HG03342 (cell line): ENCODE measurements around the gene VDR.
"Not testable (repeated sequence)": the region's sequence is repeated elsewhere in the genome, so short reads cannot be mapped to it uniquely, and the experiment has no call there.

Experiments used
- ATAC-seq: cut with Tn5 transposase; IDR thresholded peaks from one replicate; pipeline ENCODE4 v1.9.1; 2021; ENCODE audit warnings: mild to moderate bottlenecking, moderate library complexity; ENCODE audit not compliant: unreplicated experiment

VDR gene

DNA sequence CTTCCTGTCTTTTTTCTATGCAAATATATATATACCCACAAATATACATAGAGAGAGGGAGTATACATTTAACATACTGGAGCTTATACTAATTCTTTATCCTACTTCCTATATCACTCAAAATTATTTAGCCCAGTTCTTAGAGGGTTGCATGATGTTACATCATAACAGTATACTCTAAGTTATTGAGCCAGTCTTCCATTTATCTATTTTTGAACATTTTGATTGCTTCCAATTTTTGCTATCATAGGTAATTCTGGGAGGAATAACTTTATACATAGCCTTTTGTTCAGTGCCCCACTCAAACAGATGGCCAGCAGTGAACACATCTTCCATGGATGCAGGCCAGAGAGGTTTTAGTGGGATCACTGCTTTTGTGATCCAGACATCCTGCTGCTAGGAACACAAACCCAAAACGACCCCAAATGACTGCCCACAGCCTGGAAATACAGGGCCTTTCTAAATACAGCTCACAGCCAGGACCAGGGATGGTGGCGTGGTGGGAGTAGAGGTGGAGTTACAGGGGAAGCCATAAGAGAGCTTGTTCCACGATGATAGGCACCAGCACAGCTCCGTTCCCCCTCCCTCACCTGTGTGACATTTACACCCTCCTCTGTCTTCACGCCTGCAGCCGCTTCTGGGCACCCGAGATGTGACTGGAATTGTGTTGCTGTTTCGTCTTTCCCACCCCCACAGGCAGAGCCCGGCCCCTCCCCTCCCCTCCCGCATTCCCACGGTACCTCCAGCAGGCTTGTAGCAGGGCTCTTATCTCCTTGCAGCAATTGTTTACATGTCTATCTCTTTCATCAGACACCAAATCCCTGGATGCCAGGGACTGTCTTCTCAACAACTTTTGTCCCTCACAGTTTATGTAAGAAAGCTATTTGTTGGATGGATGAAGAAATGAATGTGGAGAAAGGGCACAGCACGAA lies 54.4 kb downstream of the VDR start:
- no peak for ATAC-seq

- ATAC-seq, result no peak
These were observed 55.5 kb downstream of the VDR start for GRCh38 chr12:47849261-47849660.

GRCh38 chr12:47848853-47849252 lies 55.9 kb downstream of the VDR start:
- no peak for ATAC-seq

GRCh38 chr12:47846294-47846996 lies 58.3 kb downstream of the VDR start:
- ATAC-seq, result no peak

- ATAC-seq, result no peak
These were observed 59.7 kb downstream of the VDR start for GRCh38 chr12:47845081-47845480.

DNA sequence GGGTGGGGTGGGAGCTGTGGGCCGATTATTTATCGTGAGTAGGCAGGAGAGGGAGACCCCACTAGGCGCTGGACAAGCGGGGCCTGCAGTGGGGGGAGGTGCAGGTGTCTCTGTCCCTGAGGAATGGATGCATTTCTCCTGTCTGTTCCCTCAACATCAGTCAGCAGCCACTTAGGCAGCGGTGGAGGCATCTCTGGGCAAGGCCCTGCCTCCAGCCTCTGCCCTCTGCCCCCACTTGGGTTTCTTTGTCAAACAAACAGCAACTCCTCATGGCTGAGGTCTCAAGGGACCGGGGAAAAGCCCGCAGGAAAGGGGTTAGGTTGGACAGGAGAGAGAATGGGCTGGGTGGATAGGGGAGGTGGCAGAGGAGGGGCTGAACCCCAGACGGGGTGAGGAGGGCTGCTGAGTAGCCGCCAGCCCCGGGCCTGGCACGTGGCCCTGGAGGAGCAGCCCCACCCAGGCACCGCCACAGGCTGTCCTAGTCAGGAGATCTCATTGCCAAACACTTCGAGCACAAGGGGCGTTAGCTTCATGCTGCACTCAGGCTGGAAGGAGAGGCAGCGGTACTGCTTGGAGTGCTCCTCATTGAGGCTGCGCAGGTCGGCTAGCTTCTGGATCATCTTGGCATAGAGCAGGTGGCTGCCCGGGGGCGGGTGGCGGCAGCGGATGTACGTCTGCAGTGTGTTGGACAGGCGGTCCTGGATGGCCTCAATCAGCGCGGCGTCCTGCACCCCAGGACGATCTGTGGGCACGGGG lies 60.4 kb downstream of the VDR start:
- ATAC-seq, result no peak

DNA sequence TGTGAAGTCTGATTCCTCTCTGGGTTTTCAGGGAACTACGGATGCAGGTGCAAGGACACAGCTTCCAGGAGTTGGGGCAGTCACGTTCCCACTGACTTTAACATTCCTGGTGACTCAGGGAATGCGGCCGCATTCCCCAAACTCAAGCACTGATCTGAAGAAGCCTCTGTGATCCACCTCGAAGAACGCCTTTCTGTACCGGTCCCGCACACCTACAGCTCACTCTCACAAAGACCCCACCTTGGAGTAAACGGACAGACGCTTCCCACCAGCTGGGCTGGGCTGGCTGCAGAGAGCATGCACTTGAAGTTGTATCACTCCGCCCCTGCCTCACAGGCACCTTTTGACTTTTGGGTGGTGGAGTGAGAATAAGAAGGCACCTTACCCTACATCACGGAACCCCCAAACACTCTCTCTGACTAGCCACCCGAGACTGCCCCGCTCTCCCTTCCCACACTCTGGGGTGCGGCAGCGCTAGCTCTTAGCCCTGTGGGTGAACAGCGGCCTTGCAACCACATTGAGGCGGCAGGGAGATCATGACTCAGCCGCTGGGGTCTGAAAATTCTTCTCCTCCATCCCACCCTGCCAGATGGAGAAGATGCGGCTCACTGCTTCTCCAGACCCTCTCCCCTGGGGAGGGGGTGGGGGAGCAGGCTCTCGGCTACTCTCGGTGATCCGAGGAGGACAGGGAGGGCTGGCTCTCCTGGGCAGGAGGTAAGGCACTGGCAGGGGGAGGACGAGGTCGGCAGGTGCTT lies 61.4 kb downstream of the VDR start:
- ATAC-seq, result no peak

DNA sequence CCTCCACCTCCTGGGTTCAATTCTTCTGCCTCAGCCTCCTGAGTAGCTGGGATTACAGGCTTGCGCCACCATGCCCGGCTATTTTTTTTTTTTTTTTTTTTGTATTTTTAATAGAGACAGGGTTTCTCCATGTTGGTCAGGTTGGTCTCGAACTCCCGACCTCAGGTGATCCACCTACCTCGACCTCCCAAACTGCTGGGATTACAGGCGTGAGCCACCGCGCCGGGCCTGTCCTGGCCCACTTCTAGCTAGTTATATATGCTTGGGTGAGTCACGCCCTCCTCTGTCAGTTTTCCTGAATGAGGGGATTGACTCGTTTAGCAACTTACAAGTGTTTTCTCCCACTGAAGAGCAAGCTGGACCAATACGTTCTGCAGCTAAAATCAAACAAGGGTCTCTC lies 62.3 kb downstream of the VDR start:
- ATAC-seq, result not testable (repeated sequence)

DNA sequence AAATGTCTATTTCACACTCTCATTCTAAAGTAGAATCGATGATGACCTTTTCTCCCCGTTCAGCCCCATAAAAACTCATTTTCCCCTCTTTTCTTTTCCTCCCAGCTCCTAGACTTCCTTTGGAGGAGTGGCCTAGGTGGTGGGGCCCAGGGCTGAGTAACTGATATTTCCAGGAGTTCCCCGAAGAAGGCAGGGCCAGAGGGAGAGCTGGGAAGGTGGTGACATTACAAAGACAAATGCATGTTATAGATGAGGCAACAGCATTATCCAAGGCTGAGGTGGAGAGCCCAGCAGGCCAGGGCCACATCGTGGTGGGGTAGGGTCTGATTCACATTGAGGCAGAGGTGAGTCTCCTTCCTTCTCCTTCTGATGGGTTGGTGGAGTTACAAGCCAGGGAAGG lies 62.9 kb downstream of the VDR start:
- no peak for ATAC-seq

DNA sequence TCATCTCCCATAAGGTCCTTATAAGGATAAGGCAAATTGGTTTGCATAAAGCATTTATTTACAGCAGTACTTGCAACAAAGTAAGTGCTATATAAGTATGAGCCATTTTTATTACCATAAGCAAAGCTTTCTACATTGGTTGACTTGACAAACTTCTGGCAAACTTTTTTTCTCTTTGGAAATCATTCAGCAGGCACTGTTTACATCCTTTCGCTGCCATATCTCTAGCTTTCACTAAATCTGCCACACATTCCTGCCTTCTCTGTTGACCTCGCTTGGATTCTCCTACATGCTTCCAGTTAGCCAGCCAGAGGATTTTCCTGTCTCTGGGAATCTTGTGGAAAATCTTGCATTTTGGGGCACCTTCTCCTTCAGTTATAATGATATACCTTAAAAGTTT lies 63.3 kb downstream of the VDR start:
- ATAC-seq, result no peak

DNA sequence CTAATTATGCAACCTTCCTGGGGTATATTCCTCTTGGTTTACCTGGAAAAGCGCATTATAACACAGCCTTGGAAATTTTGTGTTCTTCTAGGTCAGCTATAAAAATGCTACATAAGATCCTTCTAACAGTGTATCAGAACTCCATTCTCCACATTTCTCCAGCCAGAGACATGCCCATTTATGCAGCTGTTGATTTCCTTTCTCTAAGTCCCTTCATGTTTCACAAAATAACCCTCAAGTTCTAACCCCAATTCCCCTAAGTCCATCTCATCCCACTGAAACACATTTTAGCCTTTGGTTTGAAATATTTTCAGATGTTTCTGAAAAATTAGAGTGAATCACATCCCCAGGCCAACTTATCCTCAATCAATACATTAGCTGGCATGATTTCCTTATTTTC lies 64.2 kb downstream of the VDR start:
- ATAC-seq, result no peak

GRCh38 chr12:47839214-47839876 lies 65.4 kb downstream of the VDR start:
- ATAC-seq, result no peak

GRCh38 chr12:47838286-47838931 lies 66.4 kb downstream of the VDR start:
- ATAC-seq, result no peak

- ATAC-seq, result no peak
These were observed 67.3 kb downstream of the VDR start for GRCh38 chr12:47837190-47838171.

- ATAC-seq, result no peak
These were observed 69.0 kb downstream of the VDR start for GRCh38 chr12:47835831-47836155.

DNA sequence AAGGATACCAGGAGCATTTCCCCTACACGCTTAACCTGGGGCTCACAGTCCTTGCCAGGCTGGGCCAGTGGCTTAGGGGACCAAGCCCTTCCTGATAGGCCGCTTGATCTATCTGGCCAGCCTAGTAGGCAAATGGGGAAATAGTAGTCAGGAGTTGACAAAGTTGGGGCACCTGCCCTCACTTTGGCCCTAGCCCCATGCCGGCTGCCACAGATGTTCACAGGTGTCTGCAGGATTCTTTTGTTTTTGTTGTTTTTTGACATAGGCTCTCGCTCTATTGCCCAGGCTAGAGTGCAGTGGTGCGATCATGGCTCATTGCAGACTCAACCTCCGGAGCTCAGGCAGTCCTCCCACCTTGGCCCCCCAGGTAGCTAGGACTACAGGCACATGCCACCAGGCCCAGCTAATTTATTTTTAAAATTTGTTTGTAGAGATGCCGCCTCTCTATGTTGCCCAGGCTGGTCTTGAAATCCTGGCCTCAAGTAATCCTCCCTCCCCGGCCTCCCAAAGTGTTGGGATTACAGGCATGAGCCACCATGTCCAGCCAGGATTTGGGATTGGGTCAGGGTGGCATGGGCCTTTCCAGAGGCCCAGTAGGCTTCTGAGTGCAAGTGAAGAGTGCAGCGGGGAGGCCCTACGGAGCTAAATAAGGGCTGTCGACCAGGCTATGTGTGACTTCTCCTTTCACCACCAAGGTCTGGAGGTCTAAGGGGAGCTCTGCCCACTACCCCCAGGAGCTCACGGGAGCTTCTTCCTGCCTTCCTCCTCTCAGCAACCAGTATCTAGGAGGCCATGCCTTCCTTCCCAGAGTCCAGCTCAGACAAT lies 69.6 kb downstream of the VDR start:
- no peak for ATAC-seq

DNA sequence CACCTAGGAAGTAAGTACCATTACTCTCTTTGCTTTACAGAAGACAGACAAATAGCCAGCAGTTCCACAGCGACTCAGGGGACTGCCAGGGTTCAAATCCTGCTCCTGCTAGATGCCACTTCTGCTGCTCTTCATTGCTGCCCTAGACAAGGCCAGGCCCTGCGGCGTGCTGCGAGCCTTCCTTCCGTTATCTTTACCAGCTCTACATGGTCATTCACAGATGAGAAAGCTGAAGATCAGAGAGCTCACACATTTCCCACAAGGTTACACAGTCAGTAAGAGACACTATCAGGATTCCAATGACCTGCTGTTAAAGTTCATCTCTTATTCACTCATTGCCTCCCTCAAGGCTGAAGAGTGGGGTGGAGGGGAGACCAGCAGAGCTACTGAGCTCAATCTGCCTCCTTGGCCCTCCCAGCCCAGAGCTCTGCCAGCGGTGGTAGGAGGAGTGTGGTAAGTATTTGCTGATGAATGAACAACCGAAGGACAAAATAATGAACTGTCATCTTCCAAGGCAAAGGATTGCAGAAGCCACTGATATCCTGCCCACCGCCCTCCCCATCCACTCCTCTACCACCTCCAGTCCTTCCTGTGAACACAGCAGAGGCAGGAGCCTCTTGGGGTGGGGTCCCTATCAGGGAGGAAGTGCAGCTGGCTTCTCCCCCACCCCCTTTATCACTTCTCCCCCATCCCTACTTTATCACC lies 70.4 kb downstream of the VDR start:
- no peak for ATAC-seq
